AG04450 (cell line): ENCODE results near the gene SASH3. TPM values are rescaled to one million over a fixed set of nuclear protein-coding genes. Genes with fewer than 3 reads are reported as not detected.

ENCODE experiments used
- CTCF ChIA-PET: fragments of 300-600, 350-600 bp; formaldehyde crosslinking; extraction: SDS; loops from one replicate; lab custom pipeline; 2022; ENCODE audit warnings: antibody characterized with exemption, inconsistent platforms; lab: Charles Lee
- POLR2A ChIA-PET: fragments of 350-600 bp; formaldehyde crosslinking; extraction: SDS; loops from one replicate; lab custom pipeline; 2021; ENCODE audit warnings: antibody characterized with exemption, inconsistent platforms; lab: Yijun Ruan, JAX
- DNase-seq: peaks from one replicate; pipeline ENCODE4 v3.0.0-alpha.2; 2011; ENCODE audit warnings: low read depth, low spot score
- H3K27ac ChIP-seq: one replicate; pipeline ENCODE4 v1.5.1; 2012; ENCODE audit warnings: low read depth, low read length, control low read depth
- H3K27me3 ChIP-seq: one replicate; pipeline ENCODE4 v1.6.0; 2012; ENCODE audit warnings: low read length; ENCODE audit not compliant: control insufficient read depth, insufficient read depth
- H3K4me3 ChIP-seq: 2 replicates; pipeline ENCODE4 v1.5.1; 2011; ENCODE audit warnings: mild to moderate bottlenecking, low read depth, low read length, control low read depth
- H3K9me3 ChIP-seq: 2 replicates; pipeline ENCODE4 v1.5.1; 2012; ENCODE audit warnings: low read length; ENCODE audit not compliant: control insufficient read depth, insufficient read depth
- polyA plus RNA-seq: library from polyadenylated mRNA; depleted of rRNA; stranded (reverse); fragments of >200 nt; gene quantifications from 2 replicates; pipeline ENCODE4 v1.2.3, GENCODE V29; 2011
- TF ChIP-seq, protein P1 (sequence below): IDR thresholded peaks from 2 replicates; pipeline ENCODE4 v1.5.1; 2011; ENCODE audit warnings: low read depth, low read length, control low read depth, inconsistent platforms

SASH3 gene
- polyA plus RNA-seq, 1 experiment, result not detected

DNA sequence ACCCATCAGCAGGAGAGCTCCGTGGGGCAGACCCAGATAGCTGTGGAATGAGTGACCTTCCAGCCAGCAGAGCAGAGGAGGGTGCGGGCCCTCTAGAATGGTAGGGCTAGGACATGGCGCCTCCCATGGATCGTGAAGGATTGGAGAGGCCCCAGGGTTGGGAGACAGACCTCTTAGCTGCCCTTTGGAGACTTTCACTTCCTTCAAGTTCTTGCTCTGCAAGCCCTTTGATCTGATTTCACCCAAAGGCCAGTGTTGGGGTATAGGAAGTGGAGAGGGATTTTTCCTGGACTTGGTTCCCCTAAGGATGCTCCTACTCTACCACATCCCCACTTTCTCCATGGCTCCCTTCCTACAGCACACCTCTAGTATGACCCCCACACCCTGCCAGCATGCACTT is 3.0 kb downstream of the SASH3 start:
- TF ChIP-seq, protein P1, sequence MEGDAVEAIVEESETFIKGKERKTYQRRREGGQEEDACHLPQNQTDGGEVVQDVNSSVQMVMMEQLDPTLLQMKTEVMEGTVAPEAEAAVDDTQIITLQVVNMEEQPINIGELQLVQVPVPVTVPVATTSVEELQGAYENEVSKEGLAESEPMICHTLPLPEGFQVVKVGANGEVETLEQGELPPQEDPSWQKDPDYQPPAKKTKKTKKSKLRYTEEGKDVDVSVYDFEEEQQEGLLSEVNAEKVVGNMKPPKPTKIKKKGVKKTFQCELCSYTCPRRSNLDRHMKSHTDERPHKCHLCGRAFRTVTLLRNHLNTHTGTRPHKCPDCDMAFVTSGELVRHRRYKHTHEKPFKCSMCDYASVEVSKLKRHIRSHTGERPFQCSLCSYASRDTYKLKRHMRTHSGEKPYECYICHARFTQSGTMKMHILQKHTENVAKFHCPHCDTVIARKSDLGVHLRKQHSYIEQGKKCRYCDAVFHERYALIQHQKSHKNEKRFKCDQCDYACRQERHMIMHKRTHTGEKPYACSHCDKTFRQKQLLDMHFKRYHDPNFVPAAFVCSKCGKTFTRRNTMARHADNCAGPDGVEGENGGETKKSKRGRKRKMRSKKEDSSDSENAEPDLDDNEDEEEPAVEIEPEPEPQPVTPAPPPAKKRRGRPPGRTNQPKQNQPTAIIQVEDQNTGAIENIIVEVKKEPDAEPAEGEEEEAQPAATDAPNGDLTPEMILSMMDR, result no peak
- H3K27ac ChIP-seq, result no peak overlapping the region
- ChIA-PET POLR2A (no interaction called here), CTCF (no interaction called here)
- peaks cover 3% of the 10 kb centered on the region for H3K27me3 ChIP-seq
- no peak overlapping the region for H3K4me3 ChIP-seq
- H3K9me3 ChIP-seq, result no peaks in the 10 kb centered on the region
- DNase-seq, result no peak

DNA sequence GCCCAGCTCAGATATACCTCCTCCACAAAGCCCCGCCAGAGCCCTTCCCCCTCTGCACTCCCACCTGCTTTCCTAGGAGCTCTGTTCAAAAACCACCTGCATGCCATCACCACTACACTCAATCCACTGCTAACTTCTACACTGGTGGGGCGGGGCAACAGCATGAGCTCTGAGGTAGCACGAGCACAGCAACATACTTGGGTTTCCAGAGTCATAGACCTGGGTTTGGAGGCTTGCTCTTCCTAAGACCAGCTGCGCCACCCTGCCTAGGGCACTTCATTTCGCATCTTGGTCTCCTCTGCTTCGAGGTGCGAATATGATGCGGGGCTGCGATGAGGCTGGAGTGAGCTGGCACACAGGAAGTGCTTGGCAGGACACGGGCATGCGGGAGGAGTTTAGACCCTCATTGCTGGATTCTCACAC is 3.6 kb downstream of the SASH3 start:
- CTCF ChIA-PET, result no interaction called here
- no peak overlapping the region for H3K27ac ChIP-seq
- no peak overlapping the region for H3K4me3 ChIP-seq
- H3K27me3 ChIP-seq, result peaks cover 3% of the 10 kb centered on the region
- DNase-seq, result no peak
- TF ChIP-seq, protein P1, result no peak
- H3K9me3 ChIP-seq, result no peaks in the 10 kb centered on the region
- POLR2A ChIA-PET, result no interaction called here

DNA sequence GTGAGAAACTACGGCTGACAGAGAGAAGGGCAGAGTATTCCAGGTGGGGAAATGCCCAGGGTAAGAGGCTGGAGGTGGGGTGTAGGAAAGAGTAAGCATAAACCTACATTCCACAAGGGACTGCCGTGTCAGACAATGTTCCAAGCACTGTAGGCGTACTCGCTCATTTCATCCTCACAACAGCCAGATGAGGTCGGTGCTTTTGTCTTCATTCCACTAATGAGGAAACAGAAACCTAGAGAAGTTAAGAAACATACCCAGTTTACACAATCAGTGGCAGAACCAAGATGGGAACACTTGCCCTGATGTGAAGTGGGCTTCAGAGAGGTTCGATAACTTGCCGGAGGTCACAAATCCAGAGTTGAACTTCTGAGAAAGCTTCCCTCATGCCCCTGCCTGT is 4.6 kb downstream of the SASH3 start:
- ChIA-PET POLR2A (no interaction called here), CTCF (interaction anchor here (0.6 kb wide), 1 partner anchor 546 kb away, joined by 3 read pairs; no protein-coding TSS in a partner anchor)
- Histone ChIP-seq H3K27me3 (peaks cover 3% of the 10 kb centered on the region), H3K27ac (no peak overlapping the region), H3K4me3 (no peak overlapping the region), H3K9me3 (no peaks in the 10 kb centered on the region)
- DNase-seq, result no peak
- TF ChIP-seq, protein P1, result no peak

DNA sequence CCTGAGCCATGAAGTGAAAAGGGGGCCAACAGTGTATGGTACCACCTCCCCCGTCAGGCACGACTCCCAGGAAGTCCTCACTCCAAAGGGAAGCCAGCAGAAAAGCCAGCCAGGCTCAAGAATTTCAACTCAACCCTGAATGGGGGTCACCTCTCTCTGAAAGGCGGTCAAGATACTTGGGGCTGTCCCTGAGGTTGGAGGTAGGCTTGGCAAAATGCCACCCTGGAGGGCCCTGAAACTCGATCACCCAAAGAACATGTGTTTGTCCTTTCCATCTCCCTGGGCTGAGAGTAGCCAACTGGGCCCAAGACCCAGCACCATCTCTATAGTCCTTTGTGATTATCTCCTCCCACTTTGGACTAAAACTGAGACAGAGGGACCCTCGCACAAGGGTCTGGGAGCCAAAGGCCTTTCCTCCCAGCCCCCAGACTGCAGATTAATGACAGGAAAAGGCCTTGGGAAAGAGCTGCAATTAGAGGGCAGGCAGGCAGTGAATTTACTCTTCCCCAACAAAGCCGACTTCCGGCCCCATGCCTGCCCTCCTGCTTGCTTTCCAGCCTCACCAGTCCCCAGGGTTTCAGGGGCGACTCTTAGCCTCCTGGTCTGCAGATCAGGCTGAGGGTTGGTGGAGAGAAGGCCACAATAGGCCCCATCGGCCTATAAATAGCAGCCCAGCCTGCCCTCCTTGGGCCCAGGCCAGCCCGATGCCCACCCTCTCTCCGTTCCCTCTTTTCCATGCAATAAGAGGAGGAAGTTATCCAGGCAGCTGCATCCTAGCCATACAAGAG is 5.6 kb downstream of the SASH3 start:
- TF ChIP-seq, protein P1, result no peak
- H3K27me3 ChIP-seq, result peaks cover 3% of the 10 kb centered on the region
- POLR2A ChIA-PET, result no interaction called here
- CTCF ChIA-PET, result interaction anchor here (0.6 kb wide), 1 partner anchor 545 kb away, joined by 3 read pairs; no protein-coding TSS in a partner anchor
- H3K27ac ChIP-seq, result no peak overlapping the region
- no peak overlapping the region for H3K4me3 ChIP-seq
- no peaks in the 10 kb centered on the region for H3K9me3 ChIP-seq
- DNase-seq, result no peak

DNA sequence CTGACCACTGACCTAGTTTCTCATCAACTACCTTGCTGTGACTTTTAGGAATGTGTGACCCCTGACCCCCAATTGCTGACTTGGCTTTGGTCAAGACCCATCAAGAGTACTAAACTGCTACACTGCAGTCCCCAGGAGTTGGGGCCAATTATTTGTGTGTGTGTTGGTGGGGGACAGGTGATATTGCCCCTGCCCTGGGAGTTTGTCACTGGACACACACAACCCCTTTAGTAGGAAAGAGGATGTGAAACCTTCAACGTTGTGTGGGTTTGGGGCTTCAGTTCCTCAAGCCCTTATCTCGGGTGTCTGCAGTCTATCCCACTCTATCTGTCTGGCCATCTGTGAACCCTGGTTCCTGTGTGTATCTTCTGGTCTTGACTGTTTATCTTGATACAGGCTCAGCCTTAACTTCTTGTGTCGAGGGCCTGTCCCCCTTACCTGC is 6.5 kb downstream of the SASH3 start:
- Histone ChIP-seq H3K9me3 (no peaks in the 10 kb centered on the region), H3K27me3 (peaks cover 3% of the 10 kb centered on the region), H3K4me3 (no peak overlapping the region), H3K27ac (no peak overlapping the region)
- ChIA-PET CTCF (no interaction called here), POLR2A (no interaction called here)
- no peak for DNase-seq
- TF ChIP-seq, protein P1, result no peak
